ACC112 (cell line): ENCODE data around the gene GRIP1.
A peak's percentile ranks its signal among the peaks of the same experiment; 100 is the strongest.

Source experiments
- H2AFZ ChIP-seq: fragments of 200-600 bp; sonication (generic); one replicate; pipeline ENCODE4 v1.6.0; 2017; ENCODE audit warnings: antibody characterized with exemption, low read length; ENCODE audit not compliant: unreplicated experiment
- H3K27ac ChIP-seq: fragments of 200-600 bp; sonication (generic); 2 replicates; pipeline ENCODE4 v1.5.1; 2014; ENCODE audit warnings: low read depth, mild to moderate bottlenecking, antibody characterized with exemption, low read length, moderate library complexity
- H3K27me3 ChIP-seq: fragments of 200-600 bp; sonication (generic); 2 replicates; pipeline ENCODE4 v1.6.1; 2014; ENCODE audit warnings: mild to moderate bottlenecking, antibody characterized with exemption, low read length, moderate library complexity, mixed read lengths; ENCODE audit not compliant: insufficient read depth
- H3K36me3 ChIP-seq: fragments of 200-600 bp; sonication (generic); 2 replicates; pipeline ENCODE4 v1.6.1; 2016; ENCODE audit warnings: mild to moderate bottlenecking, antibody characterized with exemption, low read length, moderate library complexity, mixed read lengths; ENCODE audit not compliant: insufficient read depth
- H3K4me1 ChIP-seq: fragments of 200-600 bp; sonication (generic); one replicate; pipeline ENCODE4 v1.6.1; 2016; ENCODE audit warnings: low read length, mixed read lengths; ENCODE audit not compliant: insufficient read depth, unreplicated experiment, control insufficient read depth
- H3K4me3 ChIP-seq: fragments of 200-600 bp; sonication (generic); 2 replicates; pipeline ENCODE4 v1.5.1; 2014; ENCODE audit warnings: mild to moderate bottlenecking, low read depth, low read length
- H3K79me2 ChIP-seq: fragments of 200-600 bp; sonication (generic); one replicate; pipeline ENCODE4 v1.6.0; 2016; ENCODE audit warnings: low read length; ENCODE audit not compliant: control insufficient read depth, unreplicated experiment, insufficient read depth

GRIP1 gene

GRCh38 chr12:66598608-66599007 is 80.3 kb downstream of the GRIP1 start:
- Histone ChIP-seq H3K79me2 (no peaks in the 10 kb centered on the region), H3K27ac (no peak overlapping the region), H2AFZ (no peak overlapping the region), H3K27me3 (peaks cover 35% of the 10 kb centered on the region), H3K36me3 (no peaks in the 10 kb centered on the region), H3K4me1 (peaks cover 3% of the 10 kb centered on the region), H3K4me3 (no peak overlapping the region)

- Histone ChIP-seq H3K27ac (no peak overlapping the region), H3K4me3 (no peak overlapping the region), H3K36me3 (no peaks in the 10 kb centered on the region), H3K79me2 (no peaks in the 10 kb centered on the region), H3K27me3 (peaks cover 35% of the 10 kb centered on the region), H2AFZ (no peak overlapping the region), H3K4me1 (peaks cover 3% of the 10 kb centered on the region)
Observed at GRCh38 chr12:66598079-66598478, 80.8 kb downstream of the GRIP1 start.

- no peaks in the 10 kb centered on the region for H3K79me2 ChIP-seq
- peaks cover 24% of the 10 kb centered on the region; the same call in 1 of the 2 replicates for H3K27me3 ChIP-seq
- no peak overlapping the region for H2AFZ ChIP-seq
- H3K4me3 ChIP-seq, result no peak overlapping the region
- H3K36me3 ChIP-seq, result no peaks in the 10 kb centered on the region
- peaks cover 3% of the 10 kb centered on the region for H3K4me1 ChIP-seq
- 0 out of 2 replicates have a peak overlapping the region, but pooled peaks have one; percentile 22 for H3K27ac ChIP-seq
Observed at GRCh38 chr12:66596199-66596598, 82.7 kb downstream of the GRIP1 start.

GRCh38 chr12:66594688-66595087 is 84.2 kb downstream of the GRIP1 start:
- no peak overlapping the region for H3K27ac ChIP-seq
- peaks cover 10% of the 10 kb centered on the region; the same call in 1 of the 2 replicates for H3K27me3 ChIP-seq
- H2AFZ ChIP-seq, result no peak overlapping the region
- H3K4me1 ChIP-seq, result peaks cover 3% of the 10 kb centered on the region
- H3K36me3 ChIP-seq, result no peaks in the 10 kb centered on the region
- no peaks in the 10 kb centered on the region for H3K79me2 ChIP-seq
- no peak overlapping the region for H3K4me3 ChIP-seq

- no peak overlapping the region for H2AFZ ChIP-seq
- H3K79me2 ChIP-seq, result no peaks in the 10 kb centered on the region
- no peaks in the 10 kb centered on the region for H3K36me3 ChIP-seq
- no peak overlapping the region for H3K4me3 ChIP-seq
- H3K27me3 ChIP-seq, result no peaks in the 10 kb centered on the region; the same call in 1 of the 2 replicates
- H3K4me1 ChIP-seq, result no peaks in the 10 kb centered on the region
- H3K27ac ChIP-seq, result no peak overlapping the region
Observed at GRCh38 chr12:66590275-66590985, 88.4 kb downstream of the GRIP1 start.

- no peak overlapping the region for H2AFZ ChIP-seq
- no peak overlapping the region for H3K4me3 ChIP-seq
- no peak overlapping the region for H3K27ac ChIP-seq
- H3K79me2 ChIP-seq, result no peaks in the 10 kb centered on the region
- H3K27me3 ChIP-seq, result no peaks in the 10 kb centered on the region; the same call in 1 of the 2 replicates
- H3K36me3 ChIP-seq, result no peaks in the 10 kb centered on the region
- H3K4me1 ChIP-seq, result no peaks in the 10 kb centered on the region
Observed at GRCh38 chr12:66589095-66589494, 89.8 kb downstream of the GRIP1 start.

- Histone ChIP-seq H3K4me3 (no peak overlapping the region), H3K79me2 (no peaks in the 10 kb centered on the region), H3K27ac (no peak overlapping the region), H2AFZ (no peak overlapping the region), H3K4me1 (no peaks in the 10 kb centered on the region), H3K36me3 (no peaks in the 10 kb centered on the region), H3K27me3 (no peaks in the 10 kb centered on the region; the same call in 1 of the 2 replicates)
Observed at GRCh38 chr12:66587912-66588311, 91.0 kb downstream of the GRIP1 start.

GRCh38 chr12:66584673-66585072 is 94.2 kb downstream of the GRIP1 start:
- Histone ChIP-seq H3K27me3 (no peaks in the 10 kb centered on the region), H2AFZ (no peak overlapping the region), H3K79me2 (no peaks in the 10 kb centered on the region), H3K4me1 (no peaks in the 10 kb centered on the region), H3K4me3 (no peak overlapping the region), H3K27ac (no peak overlapping the region), H3K36me3 (no peaks in the 10 kb centered on the region)

GRCh38 chr12:66573605-66574004 is 105.3 kb downstream of the GRIP1 start:
- H3K79me2 ChIP-seq, result no peaks in the 10 kb centered on the region
- no peak overlapping the region for H3K4me3 ChIP-seq
- no peaks in the 10 kb centered on the region for H3K36me3 ChIP-seq
- H3K27me3 ChIP-seq, result 0 out of 2 replicates have a peak, but pooled peaks cover 13% of the 10 kb centered on the region
- no peaks in the 10 kb centered on the region for H3K4me1 ChIP-seq
- no peak overlapping the region for H2AFZ ChIP-seq
- no peak overlapping the region for H3K27ac ChIP-seq

- no peaks in the 10 kb centered on the region for H3K36me3 ChIP-seq
- H3K4me3 ChIP-seq, result no peak overlapping the region
- no peak overlapping the region for H2AFZ ChIP-seq
- H3K27ac ChIP-seq, result no peak overlapping the region
- H3K4me1 ChIP-seq, result no peaks in the 10 kb centered on the region
- H3K79me2 ChIP-seq, result no peaks in the 10 kb centered on the region
- 0 out of 2 replicates have a peak, but pooled peaks cover 17% of the 10 kb centered on the region for H3K27me3 ChIP-seq
Observed at GRCh38 chr12:66572845-66573244, 106.0 kb downstream of the GRIP1 start.

- Histone ChIP-seq H2AFZ (no peak overlapping the region), H3K27me3 (0 out of 2 replicates have a peak, but pooled peaks cover 14% of the 10 kb centered on the region), H3K27ac (no peak overlapping the region), H3K4me1 (no peaks in the 10 kb centered on the region), H3K36me3 (no peaks in the 10 kb centered on the region), H3K4me3 (no peak overlapping the region), H3K79me2 (no peaks in the 10 kb centered on the region)
Observed at GRCh38 chr12:66571361-66571915, 107.4 kb downstream of the GRIP1 start.
